ENCODE data around the gene KIAA0586.
A peak's percentile ranks its signal among the peaks of the same experiment; 100 is the strongest.
"Not testable (repeated sequence)": the region's sequence is repeated elsewhere in the genome, so short reads cannot be mapped to it uniquely, and the experiment has no call there.

KIAA0586 gene
- total RNA-seq = 6.3 to 47.5 (median 26.8) reads per million in 17 experiments

DNA sequence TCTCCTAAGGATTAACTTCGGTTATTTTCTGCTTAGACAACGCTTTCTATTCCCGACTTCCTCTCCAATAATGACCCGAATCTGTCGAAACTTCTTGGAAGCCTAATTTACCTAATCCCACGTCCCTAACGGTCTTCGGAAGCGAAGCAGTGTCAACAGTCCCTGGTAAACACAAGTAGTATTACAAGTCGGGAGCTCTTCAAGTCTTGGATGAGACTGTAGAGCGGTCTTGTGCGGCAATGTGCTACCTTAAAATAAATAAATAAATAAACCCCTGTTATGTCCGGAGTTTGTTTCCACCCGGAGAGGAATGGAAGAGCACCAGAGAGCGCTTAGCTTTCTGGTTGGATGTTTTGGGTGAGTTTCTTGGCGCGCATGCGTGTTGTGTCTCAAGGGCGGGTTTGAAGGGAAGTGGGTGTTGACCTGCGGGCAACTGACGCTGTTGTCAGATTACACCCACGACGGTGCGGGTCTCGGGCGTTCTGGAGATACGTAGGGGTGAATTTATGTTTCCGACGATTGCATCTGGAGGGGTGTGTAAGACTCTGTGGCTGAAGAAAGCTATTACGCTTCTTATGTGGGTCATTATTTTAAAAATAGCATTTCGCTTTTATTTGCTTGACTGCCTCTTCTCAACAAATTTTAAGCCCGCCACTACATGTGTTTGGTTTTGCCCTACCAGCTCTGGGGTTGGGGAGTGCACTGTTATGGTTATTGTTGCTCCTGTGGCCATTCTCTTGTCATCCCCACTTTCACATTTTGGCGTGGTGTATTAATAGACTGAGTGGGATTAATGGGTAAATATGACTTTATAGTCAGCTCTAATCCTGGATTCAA, at the start of gene KIAA0586, which contains the start of gene TIMM9:
Gene KIAA0586, plus strand, starts transcription at position 439 of the 837 bp plus-strand sequence. CDS start 546 bp downstream, outside the sequence.
Gene TIMM9, minus strand, starts transcription at position 251 of the 837 bp plus-strand sequence. CDS start 15,586 bp downstream, outside the sequence.
- DNase-seq = peak; percentile 97 to 99 (median 98)

DNA sequence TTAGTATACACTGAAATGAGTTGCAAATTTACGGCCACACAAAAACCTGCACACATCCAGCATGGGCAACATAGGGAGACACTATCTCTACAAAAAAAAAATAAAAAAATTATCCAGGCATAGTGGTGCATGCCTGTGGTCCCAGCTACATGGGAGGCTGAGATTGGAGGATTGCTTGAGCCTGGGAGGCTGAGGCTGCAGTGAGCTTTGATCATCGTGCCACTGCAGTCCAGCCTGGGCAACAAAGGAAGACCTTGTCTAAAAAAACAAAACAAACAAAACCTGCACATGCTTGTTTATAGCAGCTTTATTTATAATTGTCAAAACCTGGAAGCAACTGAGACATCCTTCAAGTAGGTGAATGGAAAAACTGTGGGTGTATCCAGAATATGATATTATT, 36.7 kb upstream of the KIAA0586 start:
- DNase-seq = no peak

DNA sequence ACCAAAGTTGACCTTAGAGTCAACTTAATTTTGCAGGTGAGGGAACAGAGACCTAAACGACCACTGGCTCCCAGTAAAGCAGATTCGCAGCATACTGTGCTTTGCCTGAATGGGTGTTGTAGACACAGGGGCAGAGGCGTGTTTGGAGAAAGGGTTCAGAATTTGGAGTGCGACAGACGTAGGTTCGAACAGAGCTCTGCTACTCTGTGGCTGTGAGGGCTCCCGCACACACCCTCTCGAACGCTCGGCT, 32.0 kb upstream of the KIAA0586 start:
- DNase-seq = peak in 1 of 4 experiments; percentile 2

DNA sequence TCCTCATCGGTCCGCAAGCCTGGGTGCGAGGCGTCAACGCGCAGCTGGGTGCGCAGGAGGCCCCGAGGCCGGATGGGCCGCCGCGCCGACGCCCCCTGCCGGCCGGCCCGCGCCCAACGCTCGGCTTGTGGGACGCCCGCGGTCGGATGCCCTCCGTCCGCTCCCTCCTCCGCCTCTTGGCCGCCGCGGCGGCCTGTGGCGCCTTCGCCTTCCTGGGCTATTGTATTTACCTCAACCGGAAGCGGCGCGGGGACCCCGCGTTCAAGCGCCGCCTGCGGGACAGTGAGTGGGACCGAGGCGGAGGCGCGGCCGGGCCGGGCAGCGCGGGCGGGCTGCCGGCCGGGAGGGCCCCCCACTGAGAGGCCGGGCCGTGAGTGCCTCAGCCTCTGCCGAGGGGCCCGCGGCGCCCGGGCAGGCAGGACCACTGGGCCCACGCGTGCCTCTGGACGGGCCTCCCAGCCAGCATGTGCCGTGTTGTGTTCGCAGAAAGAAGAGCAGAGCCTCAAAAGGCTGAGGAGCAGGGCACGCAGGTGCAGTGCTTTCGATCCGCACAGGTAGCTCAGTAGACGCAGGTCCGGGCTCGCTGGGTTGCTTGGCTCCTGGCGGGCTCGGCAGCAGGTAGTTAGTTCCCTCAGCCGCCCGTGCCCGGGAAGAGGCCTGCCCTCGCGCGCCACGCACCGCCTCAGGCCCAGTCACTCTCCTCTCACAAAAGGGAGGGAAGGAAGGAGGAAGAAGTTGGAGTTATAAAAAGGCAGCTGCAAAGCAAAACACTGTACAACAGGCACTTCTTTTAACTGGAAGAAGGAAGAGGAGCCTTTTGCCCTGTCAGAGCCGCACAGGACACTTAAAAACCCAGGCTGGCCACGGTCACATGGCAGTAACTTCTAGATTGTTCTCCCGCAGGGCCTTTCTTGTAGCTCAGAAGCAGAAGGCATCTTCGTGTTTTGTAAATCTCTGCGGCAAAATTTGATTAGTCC, 31.4 kb upstream of the KIAA0586 start, which contains the start of gene TOMM20L:
Gene TOMM20L, plus strand, starts transcription at position 119 of the 977 bp plus-strand sequence. Its CDS starts 28 bp downstream, at position 147.
- peak; percentile 79 to 90 (median 88) for DNase-seq

DNA sequence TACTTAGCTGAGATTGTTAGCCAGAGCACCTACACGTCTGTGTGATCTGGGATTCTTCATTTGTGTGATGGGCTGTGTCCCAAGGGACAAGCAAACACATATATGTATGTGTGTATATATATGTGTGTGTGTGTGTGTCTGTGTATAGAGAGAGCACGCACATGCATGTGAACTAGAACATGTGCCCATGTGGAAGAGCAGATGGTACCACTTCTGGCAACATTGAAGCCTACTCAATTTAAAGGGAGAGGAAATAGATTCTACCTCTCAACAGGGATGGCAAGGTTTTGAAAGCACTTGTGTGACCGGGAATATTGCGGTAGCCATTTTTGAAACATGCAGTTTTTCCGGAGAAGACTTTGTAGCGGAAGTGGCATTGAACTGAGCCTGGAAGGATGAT, 30.4 kb upstream of the KIAA0586 start:
- no peak for DNase-seq

DNA sequence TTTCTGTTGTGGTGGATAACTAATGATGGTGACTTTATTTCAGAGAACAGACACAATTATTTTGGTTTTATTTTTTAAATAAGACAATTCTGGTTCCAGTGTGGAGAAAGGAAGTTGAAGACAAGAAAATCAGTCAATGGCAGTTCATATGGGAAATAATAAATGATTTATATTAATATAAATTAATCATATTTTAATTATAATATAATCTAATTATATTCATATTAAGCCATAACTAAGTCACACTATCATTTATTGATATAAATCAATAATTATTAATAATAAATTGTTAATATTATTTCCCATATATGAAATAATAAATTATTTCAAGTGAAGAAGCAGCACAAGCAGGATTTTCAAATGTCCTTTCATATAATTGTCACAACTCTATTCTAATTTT, 29.0 kb upstream of the KIAA0586 start:
- DNase-seq = no peak

DNA sequence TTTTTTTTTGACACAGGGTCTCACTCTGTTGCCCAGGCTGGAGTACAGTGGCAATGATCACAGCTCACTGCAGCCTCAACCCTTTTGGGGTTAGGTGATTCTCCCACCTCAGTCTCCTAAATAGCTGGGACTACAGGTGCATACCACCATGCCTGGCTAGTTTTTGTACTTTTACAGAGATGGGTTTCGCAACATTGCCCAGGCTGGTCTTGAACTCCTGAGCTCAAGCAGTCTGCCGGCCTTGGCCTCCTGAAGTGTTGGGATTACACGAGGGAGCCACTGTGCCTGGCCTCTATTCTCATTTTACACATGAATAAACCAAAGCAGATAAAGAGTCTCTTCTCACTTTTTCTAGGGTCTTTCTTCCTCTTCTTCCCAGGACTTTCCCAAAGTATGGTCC, 28.6 kb upstream of the KIAA0586 start:
- no peak for DNase-seq

DNA sequence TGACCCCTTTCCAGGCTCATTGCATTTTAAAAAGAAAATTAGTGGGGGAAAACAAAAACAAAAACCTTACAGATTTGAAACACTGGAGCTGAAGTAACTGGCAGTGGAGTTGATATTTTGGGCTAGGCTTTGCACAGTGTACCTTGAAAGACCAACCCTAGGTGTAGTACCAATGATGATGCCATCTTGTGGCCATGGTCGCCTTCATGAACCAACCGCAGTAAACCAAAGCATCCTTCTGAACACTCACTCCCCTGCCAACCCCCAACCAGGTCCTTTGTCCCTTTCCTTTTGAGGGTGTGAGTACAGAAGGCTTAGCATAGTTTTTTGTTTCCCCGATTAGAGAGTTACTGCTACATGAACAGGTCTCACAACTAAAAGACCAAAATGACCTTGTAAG, 25.9 kb upstream of the KIAA0586 start:
- no peak for DNase-seq

DNA sequence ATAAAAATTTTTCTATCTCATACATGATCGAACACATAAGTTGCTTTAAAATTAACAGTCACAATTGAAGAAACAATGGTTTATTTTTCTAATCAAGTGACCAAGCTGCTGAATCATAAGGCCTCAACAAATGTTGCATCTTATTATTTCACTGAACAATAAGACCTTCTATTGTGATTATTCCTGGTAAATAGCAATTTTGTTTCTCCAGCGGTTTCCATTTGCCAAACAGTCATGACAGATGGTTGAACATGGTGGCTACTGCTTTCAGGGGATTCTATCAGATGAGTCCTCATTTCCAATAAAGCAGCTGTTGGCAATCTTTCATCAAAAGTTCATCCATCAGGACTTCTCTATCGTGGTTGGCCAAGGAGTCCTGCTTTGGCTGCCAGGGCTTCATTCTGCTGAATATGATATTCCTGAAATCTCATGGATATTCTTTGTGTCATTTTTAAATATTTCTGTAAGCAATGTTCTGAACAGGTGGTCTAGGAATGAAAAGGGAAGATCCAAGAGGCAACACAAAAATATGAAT, 18.8 kb upstream of the KIAA0586 start:
- DNase-seq = no peak

DNA sequence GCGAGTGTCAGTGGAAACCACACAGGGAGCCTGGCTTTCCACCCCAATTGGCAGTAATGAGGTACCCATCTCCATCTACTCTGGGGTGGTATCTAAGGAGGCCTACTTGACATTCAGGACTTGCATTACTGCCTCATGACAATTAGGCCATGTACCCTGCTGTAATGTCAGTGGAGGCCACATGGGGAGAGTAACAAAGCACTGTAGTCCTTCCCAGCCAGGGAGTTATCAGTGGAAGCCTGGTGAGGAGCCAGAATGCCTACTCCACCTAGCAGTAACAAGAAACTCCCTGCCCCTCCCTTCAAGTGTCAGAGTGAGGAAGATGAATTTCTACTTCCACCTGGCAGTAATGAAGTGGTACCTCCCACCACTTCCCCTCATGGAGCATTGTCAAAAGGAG, 12.7 kb upstream of the KIAA0586 start:
- DNase-seq = no peak

DNA sequence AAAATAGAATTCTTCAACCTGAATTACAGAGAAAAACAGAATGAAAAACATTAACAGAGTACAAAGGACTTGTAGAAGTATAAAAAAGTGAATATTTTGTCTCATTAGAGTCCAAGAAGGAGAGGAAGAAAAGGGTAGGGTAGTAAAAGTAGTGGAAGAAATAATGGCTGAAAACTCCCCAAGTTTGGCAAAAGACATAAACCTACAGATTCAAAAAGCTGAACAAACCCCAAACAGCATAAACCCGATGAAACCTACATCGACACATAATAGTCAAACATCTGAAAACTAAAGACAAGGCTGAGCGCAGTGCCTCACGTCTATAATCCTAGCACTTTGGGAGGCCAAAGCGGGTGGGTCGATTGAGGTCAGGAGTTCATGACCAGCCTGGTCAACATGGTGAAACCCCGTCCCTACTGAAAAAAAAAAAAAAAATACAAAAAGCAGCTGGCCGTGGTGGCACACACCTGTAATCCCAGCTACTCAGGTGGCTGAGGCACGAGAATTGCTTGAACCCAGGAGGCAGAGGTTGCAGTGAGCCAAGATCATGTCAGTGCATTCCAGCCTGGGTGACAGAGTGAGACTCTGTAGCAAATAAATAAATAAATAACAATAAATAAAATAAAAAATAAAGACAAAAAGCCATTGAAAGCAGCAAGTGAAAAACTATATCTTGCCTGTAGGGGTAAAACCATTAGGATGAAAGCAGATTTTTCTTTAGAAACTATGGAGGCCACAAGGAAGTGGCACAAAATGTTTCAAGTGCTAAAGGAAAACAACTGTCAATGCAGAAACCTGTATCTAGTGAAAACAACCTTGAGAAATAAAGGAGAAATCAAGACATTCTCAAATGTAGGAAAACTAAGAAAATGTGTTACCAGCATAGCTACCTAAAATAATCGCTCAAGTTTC, 11.6 kb upstream of the KIAA0586 start:
- no peak for DNase-seq

DNA sequence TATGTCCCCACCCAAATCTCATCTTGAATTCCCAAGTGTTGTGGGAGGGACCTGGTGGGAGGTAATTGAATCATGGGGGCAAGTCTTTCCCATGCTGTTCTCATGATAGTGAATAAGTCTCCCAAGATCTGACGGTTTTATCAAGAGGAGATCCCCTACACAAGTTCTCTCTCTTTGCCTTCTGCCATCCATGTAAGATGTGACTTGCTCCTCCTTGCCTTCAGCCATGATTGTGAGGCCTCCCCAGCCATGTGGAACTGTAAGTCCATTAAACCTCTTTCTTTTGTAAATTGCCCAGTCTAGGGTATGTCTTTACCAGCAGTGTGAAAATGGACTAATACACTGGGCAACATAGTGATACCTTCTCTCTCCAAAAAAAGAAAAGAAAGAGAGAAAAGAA, 10.6 kb upstream of the KIAA0586 start:
- not testable (repeated sequence) for DNase-seq

DNA sequence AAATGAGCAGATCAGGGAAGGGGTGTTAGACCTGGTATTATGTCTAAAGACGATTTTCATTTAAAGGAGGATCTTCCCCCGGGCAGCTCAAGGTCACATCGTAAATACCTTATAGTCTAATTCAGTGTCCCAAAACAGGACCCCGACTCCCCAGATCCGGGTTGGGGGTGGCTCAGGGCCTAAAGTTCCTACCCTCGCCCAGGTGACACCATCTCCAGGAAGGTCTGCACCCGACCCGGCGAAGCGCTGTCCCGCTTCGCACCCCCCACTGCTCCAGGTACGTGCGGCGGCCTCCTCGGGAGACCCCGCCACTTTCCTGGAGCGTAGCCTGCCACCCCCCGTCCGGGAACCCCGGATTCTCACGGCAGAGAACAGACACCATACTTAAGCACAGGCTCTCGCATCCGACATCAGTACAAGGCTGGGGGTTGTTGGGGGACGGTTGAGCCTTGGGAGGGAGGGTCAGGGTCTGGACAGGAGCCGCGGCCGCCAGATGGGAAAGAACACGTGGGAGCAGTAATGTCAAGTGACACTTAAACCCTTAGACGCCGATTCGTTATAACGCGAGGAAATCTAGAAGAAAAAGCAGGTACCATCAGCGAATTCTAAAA, 744 bp upstream of the KIAA0586 start:
- peak; percentile 67 to 78 (median 74) for DNase-seq

DNA sequence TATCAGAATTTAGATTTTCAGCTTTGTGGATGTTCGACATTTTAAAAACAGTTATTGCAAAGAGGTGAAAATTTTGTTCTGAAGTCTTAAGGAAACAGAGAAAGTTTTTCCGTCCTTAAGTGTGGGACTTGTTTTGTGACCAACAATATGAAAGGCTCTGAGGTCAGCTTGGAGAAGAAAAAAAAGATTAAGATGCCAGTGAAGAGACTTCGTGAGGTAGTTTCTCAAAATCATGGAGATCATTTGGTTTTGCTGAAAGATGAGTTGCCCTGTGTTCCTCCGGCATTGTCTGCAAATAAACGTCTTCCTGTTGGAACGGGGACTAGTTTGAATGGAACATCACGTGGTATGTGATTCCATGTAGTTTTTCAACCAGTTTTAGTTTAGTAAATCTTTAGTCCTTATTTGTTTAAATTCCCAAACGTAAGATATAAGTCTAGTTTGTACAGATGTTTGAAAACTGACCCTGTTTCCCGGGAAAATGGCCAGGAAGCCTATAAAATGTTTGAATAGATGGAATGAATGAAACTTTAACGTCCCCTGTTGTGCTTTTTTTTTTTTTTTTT, 682 bp downstream of the KIAA0586 start:
- DNase-seq = peak; percentile 46 to 69 (median 60)

DNA sequence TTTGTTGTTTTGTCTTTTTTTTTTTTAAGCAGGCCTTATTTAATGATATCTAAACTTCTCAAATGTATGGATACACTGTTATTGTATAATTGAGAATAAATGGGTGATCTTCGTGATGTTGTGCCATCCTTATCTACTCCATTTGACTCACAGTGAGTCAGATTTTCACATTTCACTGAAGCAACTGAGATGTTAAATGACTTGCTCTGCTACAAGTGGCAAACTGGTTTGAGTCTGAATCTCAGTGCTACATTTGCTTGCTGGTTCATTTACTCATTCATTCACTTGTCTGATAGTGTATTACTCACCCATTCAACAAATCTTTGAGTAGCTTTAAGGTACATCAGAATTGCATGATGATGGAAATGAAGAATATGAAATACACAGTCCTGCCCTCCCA, 2.6 kb downstream of the KIAA0586 start:
- no peak for DNase-seq

DNA sequence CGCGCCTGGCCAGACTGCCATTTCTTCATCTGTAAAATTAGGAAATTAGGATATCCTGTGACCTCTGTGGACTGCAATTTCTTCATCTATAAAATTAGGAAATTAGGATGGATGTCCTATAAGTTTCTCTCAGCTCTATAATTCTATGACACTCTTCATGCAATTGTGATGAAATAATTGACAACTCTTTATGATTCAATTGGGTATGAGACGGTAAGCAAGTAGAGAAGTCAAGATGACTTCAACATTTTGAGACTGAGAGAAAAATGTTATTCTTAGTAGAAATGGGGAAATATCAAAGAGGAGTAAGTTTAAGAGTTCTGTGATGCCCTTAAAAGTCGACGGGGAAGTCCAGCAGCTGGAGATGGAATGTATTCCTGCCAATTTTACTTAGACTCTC, 12.0 kb downstream of the KIAA0586 start:
- DNase-seq = peak; percentile 6 to 71 (median 24)

DNA sequence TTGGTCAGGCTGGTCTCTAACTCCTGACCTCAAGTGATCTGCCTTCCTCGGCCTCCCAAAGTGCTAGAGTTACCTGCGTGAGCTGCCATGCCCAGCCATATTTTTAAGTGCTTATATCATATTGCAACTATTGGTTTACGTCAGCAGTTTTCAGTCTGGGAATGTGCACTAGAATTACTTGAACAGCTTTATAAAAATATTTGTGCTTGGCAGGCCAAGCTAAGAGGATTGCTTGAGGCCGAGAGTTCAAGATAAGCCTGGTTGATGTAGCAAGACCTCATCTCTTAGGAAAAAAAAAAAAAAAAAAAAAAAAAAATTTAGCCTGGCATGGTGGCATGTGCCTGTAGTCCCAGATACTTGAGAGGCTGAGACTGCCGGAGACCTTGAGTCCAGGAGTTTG, 17.1 kb downstream of the KIAA0586 start:
- DNase-seq = no peak

DNA sequence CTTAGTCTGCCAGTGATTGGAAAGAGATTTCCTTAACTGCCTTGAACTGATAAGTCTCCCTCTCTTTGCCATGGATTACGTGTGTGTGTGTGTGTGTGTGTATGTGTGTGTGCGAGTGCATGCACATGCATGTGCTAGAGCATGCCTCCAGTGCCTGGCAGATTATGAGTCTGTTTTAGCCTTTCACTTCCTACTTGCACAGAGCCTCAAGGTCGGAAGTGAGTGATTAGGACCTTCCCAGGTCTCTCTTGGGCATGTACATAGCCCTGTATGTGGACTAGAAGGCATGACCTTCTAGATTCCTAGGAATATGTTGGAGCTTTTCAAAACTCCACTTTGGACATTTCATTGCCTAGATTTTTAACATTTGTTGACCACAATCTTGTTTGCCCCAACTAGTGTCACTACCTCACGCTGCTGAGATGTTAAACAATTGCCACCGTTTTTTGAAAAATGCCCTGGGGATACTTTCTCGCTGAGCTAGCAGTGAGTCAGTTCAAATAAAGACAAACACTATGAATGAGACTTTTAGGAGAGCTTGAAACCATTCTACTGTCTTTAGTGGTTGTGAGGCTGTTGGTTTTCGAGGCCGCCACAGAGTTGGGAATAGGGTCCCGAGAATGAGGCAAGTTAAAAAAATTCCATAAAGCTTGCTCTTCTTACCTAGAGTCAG, 28.2 kb downstream of the KIAA0586 start:
- no peak for DNase-seq

DNA sequence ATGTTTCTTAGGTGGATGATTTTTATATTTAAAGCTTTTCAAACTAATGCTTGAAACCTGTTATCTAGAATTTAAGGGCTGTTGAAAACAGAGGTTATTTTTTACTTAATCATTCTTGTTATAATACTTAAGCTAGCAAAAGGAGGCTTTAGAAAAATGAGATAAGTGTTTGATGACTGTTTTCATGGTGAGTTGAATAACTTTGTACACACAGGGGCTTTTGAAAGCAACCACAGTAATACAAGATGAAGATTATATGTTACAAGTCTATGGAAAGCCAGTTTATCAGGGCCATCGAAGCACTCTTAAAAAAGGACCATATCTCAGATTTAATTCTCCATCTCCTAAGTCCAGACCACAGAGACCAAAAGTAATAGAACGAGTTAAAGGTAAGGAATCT, 33.3 kb downstream of the KIAA0586 start:
- no peak for DNase-seq

DNA sequence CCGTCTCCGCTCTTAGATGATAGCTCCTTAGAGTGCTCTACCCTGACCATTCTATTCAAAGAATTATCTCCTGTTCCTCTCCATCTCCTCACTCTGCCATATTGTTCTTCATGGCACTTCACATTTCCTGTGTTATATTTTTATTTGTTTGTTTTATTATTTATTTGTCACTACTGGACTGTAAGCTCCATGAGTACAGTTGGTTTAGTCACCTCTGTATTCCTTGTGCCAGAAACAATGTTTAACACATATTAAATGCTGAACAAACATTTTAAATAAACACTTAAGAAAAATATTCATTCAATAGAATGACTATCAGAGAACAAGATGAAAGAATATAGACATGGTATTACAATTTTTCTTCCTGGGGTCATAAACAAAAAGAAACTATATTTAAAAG, 35.6 kb downstream of the KIAA0586 start:
- DNase-seq = no peak

DNA sequence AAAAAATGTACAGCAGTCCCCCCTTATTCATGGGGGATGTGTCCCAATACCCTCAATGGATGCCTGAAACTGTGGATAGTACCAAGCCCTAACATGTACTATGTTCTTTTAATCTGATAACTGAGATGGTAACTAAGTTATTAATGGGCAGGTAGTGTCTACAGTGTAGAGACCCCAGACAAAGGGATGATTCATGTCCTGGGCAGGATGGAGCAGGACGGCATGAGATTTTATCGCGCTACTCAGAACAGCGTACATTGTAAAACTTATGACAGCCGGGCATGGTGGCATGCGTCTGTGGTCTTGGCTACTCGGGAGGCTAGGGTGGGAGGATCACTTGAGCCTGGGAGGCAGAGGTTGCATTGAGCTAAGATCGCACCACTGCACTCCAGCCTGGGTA, 37.1 kb downstream of the KIAA0586 start:
- no peak for DNase-seq

All from suppressor macrophage (primary cell).